ENCODE measurements around the gene FAM217B.

GRCh38 chr20:59939879-59940128 lies 385 bp upstream of the FAM217B start:
- TF ChIP-seq, protein P1, sequence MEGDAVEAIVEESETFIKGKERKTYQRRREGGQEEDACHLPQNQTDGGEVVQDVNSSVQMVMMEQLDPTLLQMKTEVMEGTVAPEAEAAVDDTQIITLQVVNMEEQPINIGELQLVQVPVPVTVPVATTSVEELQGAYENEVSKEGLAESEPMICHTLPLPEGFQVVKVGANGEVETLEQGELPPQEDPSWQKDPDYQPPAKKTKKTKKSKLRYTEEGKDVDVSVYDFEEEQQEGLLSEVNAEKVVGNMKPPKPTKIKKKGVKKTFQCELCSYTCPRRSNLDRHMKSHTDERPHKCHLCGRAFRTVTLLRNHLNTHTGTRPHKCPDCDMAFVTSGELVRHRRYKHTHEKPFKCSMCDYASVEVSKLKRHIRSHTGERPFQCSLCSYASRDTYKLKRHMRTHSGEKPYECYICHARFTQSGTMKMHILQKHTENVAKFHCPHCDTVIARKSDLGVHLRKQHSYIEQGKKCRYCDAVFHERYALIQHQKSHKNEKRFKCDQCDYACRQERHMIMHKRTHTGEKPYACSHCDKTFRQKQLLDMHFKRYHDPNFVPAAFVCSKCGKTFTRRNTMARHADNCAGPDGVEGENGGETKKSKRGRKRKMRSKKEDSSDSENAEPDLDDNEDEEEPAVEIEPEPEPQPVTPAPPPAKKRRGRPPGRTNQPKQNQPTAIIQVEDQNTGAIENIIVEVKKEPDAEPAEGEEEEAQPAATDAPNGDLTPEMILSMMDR (IDR thresholded peaks at IDR 0.05), result no peak
- no peak for TF ChIP-seq EP300 (IDR thresholded peaks at IDR 0.05)
